OCI-LY7 (cell line): ENCODE results near the gene PTGDS. TPM values are rescaled to one million over a fixed set of nuclear protein-coding genes. Genes with fewer than 3 reads are reported as not detected.

Experiments
- BruUV-seq: library from RNA; stranded (reverse); fragments of 400-500 nt; replicated peaks from 2 replicates; lab custom pipeline; 2021; lab: Mats Ljungman, UMichigan
- CTCF ChIA-PET: fragments of 300-600 bp; sonication (Branson Sonifier 250); formaldehyde crosslinking; loops from one replicate; lab custom pipeline; 2022; ENCODE audit warnings: antibody characterized with exemption; ENCODE audit not compliant: unreplicated experiment; lab: Charles Lee
- POLR2A ChIA-PET: fragments of 300-600 bp; sonication (Branson Sonifier 250); formaldehyde crosslinking; loops from one replicate; lab custom pipeline; 2022; ENCODE audit warnings: antibody characterized with exemption; lab: Charles Lee
- DNase-seq: peaks from one replicate; pipeline ENCODE4 v3.0.0-alpha.2; 2015; ENCODE audit warnings: low spot score
- H2AFZ ChIP-seq: fragments of 200-600 bp; sonication (generic), shearing (Covaris generic); 2 replicates; pipeline ENCODE4 v1.6.1; 2014; ENCODE audit warnings: mild to moderate bottlenecking, antibody characterized with exemption, low read length, moderate library complexity
- H3K27ac ChIP-seq: fragments of 200-600 bp; sonication (generic); 2 replicates; pipeline ENCODE4 v1.5.1; 2014; ENCODE audit warnings: mixed run types, low read depth, mild to moderate bottlenecking, moderate library complexity, low read length, inconsistent platforms; ENCODE audit not compliant: poor library complexity, severe bottlenecking
- H3K36me3 ChIP-seq: fragments of 200-600 bp; sonication (generic); 2 replicates; pipeline ENCODE4 v1.6.1; 2014; ENCODE audit warnings: mild to moderate bottlenecking, antibody characterized with exemption, low read length, moderate library complexity, mixed read lengths; ENCODE audit not compliant: insufficient read depth
- H3K4me1 ChIP-seq: fragments of 200-600 bp; sonication (generic); 2 replicates; pipeline ENCODE4 v1.5.1; 2014; ENCODE audit warnings: mild to moderate bottlenecking, low read length; ENCODE audit not compliant: insufficient read depth, poor library complexity, severe bottlenecking
- H3K4me2 ChIP-seq: fragments of 200-600 bp; sonication (generic); 2 replicates; pipeline ENCODE4 v1.6.1; 2014; ENCODE audit warnings: mild to moderate bottlenecking, low read length
- H3K4me3 ChIP-seq: fragments of 200-600 bp; sonication (generic); 2 replicates; pipeline ENCODE4 v1.5.1; 2014; ENCODE audit warnings: mild to moderate bottlenecking, low read depth, low read length; ENCODE audit not compliant: poor library complexity, severe bottlenecking
- H3K79me2 ChIP-seq: fragments of 200-600 bp; sonication (generic); 2 replicates; pipeline ENCODE4 v1.6.1; 2016; ENCODE audit warnings: low read depth, mild to moderate bottlenecking, low read length, moderate library complexity, mixed read lengths; ENCODE audit not compliant: insufficient read depth
- H3K9me2 ChIP-seq: fragments of 200-600 bp; sonication (generic); 2 replicates; pipeline ENCODE4 v1.6.1; 2016; ENCODE audit warnings: mild to moderate bottlenecking, low read length, mixed read lengths; ENCODE audit not compliant: insufficient read depth
- H3K9me3 ChIP-seq: fragments of 200-600 bp; sonication (generic); 2 replicates; pipeline ENCODE4 v1.6.1; 2014; ENCODE audit warnings: mild to moderate bottlenecking, mixed run types, low read length, mixed read lengths
- H4K20me1 ChIP-seq: fragments of 200-600 bp; sonication (generic); 2 replicates; pipeline ENCODE4 v1.6.1; 2014; ENCODE audit warnings: mild to moderate bottlenecking, antibody characterized with exemption, low read length, moderate library complexity, mixed read lengths; ENCODE audit not compliant: insufficient read depth
- CTCF ChIP-seq: fragments of 200-600 bp; sonication (generic); conservative IDR thresholded peaks from 2 replicates; pipeline ENCODE4 v1.5.1; 2014; ENCODE audit warnings: mild to moderate bottlenecking, antibody characterized with exemption, low read length, moderate library complexity, mixed read lengths
- EZH2phosphoT487 ChIP-seq: fragments of 200-600 bp; sonication (generic); IDR thresholded peaks from 2 replicates; pipeline ENCODE4 v1.6.1; 2018; ENCODE audit warnings: low read depth, borderline replicate concordance, mild to moderate bottlenecking, mixed run types, antibody characterized with exemption, low read length, moderate library complexity, mixed read lengths
- intact Hi-C: fragments of 100-400 bp; cut with micrococcal nuclease; formaldehyde crosslinking; loops from one replicate; pipeline ENCODE4 v1.10.0; 2022; ENCODE audit not compliant: unreplicated experiment
- total RNA-seq, 2 experiments: library from RNA; depleted of rRNA in 1 of 2; stranded (reverse); fragments of >200 nt in 1 of 2; shearing (Covaris generic) in 1 of 2; gene quantifications; 2 replicates each; pipeline ENCODE4 v1.2.3, GENCODE V29; 2014 to 2022

PTGDS gene
- total RNA-seq, 2 experiments from 2014 or later: not detected

DNA sequence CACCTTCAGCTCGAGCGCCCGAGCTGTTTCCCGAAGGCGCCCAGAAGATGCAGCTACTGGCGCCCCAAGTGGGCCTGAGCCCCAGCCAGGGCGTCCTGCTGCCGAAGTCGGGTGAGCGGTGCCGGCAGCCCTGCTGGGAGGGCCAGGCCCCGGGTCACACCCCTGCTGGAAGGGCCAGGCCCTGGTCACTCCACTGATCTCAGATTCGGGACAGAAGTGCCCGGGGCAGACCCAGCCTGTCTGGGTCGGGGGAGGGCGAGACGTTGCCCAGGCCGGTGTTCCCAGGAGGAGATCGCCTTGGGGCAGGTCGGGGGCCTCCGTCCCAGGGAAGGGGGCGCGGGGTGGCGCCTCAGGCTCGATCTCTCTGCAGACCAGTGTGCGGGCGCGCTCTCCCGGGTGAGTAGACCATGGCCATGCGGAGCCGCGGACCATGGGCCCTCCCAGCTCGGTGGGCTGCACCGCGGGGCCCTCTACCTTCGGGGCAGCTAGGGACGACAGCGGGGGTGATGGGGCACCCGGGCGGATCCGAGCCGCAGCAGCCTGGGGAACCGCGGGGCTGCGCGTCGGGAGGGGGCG lies 7.8 kb downstream of the PTGDS start:
- ChIA-PET CTCF (no interaction called here), POLR2A (no interaction called here)
- no peak overlapping the region for H2AFZ ChIP-seq
- H3K9me3 ChIP-seq: no peaks in the 10 kb centered on the region
- intact Hi-C loops: no loop called here
- no TSS peak for BruUV-seq
- H4K20me1 ChIP-seq: no peaks in the 10 kb centered on the region
- no peaks in the 10 kb centered on the region for H3K4me1 ChIP-seq
- H3K4me2 ChIP-seq: no peak overlapping the region
- no peak for TF ChIP-seq CTCF
- no peak for TF ChIP-seq EZH2phosphoT487
- H3K79me2 ChIP-seq: no peaks in the 10 kb centered on the region
- no peak overlapping the region for H3K27ac ChIP-seq
- no peaks in the 10 kb centered on the region for H3K36me3 ChIP-seq
- no peak for DNase-seq
- H3K9me2 ChIP-seq: no peaks in the 10 kb centered on the region
- no peak overlapping the region for H3K4me3 ChIP-seq

DNA sequence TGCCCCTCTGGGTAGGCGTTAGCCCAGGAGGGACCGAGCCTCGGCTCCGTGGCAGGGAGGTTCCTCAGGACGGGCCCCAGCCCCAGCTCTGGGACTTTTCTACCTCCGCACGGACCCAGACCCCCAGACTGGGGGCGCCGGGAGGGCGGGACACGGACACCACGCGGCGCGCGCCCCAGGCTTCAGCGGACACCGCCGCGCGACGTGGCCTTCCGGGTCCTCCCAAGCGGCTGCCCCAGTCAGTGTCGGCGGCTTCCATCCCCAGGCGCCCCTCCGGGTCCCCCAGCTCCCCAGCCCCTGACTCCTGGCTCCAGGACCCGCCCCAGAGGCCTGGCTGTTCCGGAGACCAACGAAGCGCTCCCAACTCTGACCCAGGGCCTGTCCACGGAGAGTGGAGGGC lies 8.5 kb downstream of the PTGDS start:
- CTCF ChIA-PET: no interaction called here
- no peak overlapping the region for H3K27ac ChIP-seq
- H3K79me2 ChIP-seq: no peaks in the 10 kb centered on the region
- H2AFZ ChIP-seq: no peak overlapping the region
- H3K4me3 ChIP-seq: no peak overlapping the region
- H3K4me2 ChIP-seq: no peak overlapping the region
- no peaks in the 10 kb centered on the region for H3K36me3 ChIP-seq
- H3K4me1 ChIP-seq: no peaks in the 10 kb centered on the region
- no TSS peak for BruUV-seq
- POLR2A ChIA-PET: no interaction called here
- no peaks in the 10 kb centered on the region for H3K9me3 ChIP-seq
- intact Hi-C loops: no loop called here
- TF ChIP-seq EZH2phosphoT487: no peak
- H4K20me1 ChIP-seq: no peaks in the 10 kb centered on the region
- no peaks in the 10 kb centered on the region for H3K9me2 ChIP-seq
- DNase-seq: no peak

DNA sequence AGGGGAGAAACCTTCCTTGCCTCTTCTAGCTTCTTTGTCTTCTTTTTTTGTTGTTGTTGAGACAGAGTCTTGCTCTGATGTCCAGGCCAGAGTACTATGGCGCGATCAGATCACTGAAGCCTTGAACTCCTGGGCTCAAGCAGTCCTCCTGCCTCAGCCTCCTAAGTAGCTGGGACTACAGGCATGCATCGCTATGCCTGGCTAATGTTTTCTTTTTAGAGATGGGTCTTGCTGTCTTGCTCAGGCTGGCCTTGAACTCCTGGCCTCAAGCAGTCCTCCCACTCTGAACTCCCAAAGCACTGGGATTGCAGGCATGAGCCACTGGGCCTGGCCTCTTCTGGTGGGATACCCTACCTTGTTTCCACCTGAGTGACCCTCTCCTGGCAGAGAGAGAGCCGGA lies 11.6 kb downstream of the PTGDS start:
- Histone ChIP-seq H4K20me1 (no peaks in the 10 kb centered on the region), H3K79me2 (no peaks in the 10 kb centered on the region; the same call in 1 of the 2 replicates), H3K9me2 (no peaks in the 10 kb centered on the region), H3K36me3 (0 out of 2 replicates have a peak, but pooled peaks cover 3% of the 10 kb centered on the region), H2AFZ (no peak overlapping the region), H3K4me3 (no peak overlapping the region), H3K4me1 (peaks cover 9% of the 10 kb centered on the region), H3K4me2 (no peak overlapping the region), H3K27ac (no peak overlapping the region), H3K9me3 (no peaks in the 10 kb centered on the region)
- ChIA-PET CTCF (no interaction called here), POLR2A (no interaction called here)
- TF ChIP-seq CTCF: no peak
- TF ChIP-seq EZH2phosphoT487: no peak
- intact Hi-C loops: no loop called here
- no peak for DNase-seq
- BruUV-seq: no TSS peak
